HG02642 (cell line): ENCODE results near the gene PIK3C2B.

Source experiments
- ATAC-seq: cut with Tn5 transposase; IDR thresholded peaks from one replicate; pipeline ENCODE4 v1.9.1; 2021; ENCODE audit warnings: mild to moderate bottlenecking; ENCODE audit not compliant: unreplicated experiment, poor library complexity

The PIK3C2B gene

DNA sequence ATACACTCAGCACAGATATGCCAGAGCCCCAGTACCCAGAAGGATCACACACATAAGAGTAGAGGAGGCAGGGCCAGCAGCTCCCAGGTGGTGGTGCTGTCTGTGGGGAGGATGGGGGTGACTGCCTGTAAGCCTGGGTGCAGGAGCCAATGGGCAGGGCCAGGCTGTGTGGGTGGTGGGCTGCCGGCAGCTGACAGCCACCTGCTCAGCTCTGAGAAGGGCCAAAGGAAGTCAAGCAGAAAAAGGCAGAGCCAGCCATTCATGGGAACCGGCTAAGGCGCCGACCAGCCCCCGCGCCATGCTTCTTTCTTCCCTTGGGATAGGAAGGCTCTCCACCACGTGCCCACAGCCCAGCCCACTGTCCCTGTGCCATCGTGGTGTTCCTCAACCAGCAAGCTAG lies 14.1 kb downstream of the PIK3C2B start:
- ATAC-seq, result peak; percentile 72

DNA sequence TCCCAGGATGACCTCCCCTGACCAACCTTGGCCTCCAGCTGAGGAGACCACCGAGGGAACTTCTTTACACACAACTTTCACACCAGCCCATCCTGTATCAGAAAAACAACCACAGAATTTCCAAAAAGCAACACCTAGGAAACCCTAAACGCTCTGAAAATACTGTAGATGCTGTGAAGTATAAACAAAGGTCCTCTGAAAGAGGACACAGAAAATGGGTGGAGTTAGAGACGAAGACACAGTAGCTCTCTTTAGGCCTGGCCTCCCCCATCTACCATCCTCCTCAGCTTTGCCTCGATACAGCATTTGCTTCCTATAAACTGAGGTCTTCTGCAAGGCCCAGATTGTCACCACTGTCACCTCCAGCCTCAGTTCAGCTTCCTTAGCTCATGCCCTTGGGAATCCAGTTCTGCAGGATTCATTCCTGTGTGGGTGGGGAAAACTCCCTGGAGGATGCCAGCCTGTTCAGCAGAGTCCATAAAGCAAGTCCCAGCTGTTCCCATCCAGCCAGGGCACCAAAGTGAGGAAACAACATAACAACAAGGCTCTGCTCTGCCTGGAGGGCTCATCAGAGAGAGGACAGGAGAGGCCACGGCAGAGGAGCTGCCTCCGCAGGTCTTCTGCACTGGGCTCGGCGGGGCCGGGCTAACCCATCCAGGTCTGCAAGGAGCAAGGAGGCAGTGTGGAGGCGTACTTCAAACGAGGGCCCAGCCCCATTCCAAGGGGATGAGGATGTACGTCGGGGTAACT lies 15.0 kb downstream of the PIK3C2B start:
- no peak for ATAC-seq

DNA sequence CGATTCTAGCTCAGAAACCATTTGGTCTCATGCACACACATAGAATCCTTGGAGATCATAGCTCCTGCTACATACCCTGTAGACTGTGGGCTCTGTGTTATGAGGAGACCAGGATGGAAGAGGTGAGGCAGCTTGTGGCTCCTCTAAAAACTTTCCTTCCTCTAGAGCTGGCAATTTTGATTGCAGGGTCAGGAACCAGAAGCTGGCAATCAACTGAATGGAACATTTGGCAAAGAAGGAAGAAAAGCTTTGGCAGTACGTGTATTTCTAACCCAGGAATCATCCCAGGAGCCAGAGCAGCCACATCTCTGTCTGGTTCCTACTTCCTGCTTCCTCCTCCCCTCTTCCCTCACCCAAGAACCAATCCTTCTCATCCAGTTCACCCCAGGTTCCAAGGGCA lies 15.7 kb downstream of the PIK3C2B start:
- ATAC-seq, result no peak

DNA sequence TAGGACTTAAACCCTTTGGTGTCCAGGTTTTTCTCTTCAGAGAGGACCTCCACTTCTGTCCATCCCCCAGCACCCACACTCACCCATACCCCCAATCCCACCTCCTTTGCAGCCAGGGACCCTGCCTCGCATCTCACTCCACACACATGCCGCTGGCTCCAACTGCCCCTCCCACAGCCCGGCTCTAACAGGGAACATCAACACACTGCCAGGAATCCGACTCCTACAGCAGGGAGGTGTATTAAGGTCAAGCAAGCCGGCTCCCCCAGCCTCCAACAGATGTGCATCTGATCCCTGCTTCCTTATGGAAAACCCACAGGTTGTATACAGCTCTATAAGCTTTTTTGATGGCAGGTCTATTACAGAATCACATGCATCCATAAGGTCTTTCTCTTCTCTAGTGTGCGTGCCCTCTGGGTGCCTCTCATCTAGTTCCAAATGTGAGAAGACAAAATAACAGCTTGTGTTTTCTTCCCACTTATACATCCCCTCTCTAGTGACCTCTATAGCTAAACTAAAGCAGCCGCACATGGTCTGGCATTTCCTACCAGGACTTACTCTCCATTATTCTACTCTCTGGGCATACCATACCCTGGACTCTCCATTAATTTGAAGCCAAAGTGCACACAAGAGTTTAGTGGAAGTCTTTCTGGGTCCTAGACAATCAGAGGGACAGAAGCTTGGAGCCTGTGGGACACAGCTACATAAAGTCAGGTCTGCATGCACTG lies 16.3 kb downstream of the PIK3C2B start:
- no peak for ATAC-seq

DNA sequence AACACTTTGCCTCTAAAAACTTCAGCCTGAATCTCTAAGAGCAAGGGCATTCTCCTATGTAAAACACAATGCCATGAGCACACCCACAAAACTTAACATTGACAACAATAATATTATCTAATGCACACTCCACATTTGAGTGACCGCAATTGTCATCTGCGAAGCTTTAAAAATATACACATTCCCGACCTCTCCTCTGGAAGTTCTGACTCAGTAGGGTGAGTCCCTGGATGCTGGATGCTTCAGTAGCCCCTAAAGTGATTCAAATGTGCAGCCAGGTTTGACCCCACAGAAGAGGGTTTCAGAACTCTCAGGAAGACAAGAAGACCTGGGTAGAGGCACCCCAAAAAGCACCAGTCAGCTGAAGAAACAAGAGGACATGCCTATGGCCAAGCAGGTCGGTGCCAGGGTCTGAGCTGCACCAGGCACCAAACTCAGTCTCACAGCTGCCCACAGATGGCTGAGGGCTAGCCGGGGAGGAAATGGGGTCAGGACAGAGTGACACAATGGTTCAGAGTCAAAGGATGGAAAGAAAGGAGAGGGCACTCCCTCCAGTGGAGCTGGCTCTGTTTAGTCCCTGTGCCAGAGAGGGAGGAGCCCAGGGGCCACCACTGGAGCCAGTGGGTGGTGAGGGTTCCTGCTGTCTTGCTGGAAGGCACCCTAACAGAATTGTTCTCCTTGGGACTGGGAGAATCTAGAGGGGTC lies 17.4 kb downstream of the PIK3C2B start:
- no peak for ATAC-seq

DNA sequence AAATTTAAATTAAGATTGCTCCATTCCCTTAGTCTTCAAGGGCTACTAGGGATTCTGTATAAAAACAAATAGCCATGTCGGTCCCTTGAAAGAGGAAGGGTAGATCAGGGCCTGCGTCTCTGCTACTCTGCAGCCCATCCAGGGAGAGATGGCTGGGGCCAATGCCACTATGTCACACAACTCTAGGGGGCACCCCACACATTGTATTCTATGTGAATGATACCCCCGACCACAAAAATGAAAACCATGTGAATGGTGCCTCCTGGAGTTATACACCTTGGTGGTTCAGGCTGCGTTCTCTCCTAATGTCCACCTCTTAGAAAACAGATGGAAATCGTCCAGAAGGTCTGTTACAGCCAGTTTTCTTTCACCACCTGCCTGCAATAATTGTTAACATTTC lies 18.0 kb downstream of the PIK3C2B start:
- ATAC-seq, result no peak

DNA sequence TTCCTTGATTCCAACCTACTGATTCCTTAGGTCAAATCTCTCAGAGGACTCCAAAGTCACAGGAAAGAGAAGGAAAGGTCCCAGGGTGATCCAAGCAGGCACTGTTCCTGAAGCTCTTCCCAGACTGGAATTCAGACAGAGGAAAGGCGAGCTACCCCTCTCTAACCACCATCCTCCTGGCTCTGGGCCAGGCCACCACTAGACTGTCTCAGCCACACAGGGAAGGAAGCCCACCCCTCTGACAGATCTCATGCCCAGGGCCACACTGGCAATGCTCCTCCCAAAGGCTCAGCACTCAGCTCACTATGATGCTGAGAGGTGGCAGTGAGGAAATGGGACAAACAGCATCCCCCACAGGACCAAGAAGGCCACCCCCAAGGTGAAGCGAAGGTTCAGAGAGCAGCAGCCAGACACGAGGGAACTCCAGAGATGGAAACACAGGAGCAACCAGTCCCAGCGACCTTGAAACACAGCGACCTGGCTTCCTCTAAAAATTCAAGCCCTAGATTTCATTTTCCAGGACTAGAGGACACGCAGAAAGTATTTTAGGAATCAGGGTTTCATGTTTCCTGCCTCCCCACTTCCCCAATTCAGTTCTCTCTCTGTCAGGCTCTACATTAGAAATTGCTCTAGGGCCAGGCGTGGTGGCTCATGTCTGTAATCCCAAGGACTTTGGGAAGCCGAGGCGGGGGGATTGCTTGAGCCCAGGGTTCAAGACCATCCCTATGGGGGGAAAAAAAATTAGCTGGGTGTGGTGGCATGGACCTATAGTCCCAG lies 18.8 kb downstream of the PIK3C2B start:
- no peak for ATAC-seq

DNA sequence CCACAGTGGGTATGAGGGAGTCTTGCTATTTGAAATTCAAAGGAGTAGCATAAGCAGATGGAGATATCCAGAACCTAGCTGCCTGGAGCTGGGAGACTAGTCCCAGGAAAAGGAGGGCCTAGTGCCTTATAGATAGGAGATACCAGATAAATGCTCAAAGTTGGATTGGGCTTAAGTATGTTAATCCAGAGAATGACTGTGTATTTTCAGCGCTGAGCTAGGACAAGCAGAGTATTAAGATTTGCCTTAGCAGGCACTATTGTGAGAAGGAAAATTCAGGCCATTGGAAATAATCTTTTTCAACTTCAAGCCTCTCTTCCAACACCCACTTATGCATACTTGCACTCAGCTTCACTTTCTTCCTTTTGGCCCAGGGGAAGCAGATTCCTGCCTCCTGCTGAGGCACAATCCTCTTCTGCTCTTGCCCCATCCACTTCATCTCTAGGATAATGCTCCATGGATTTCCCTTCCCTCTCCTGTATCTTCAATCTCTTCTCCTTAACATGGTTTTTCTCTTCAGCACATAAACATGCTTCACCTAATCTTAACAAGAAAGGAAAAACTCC lies 21.1 kb downstream of the PIK3C2B start:
- no peak for ATAC-seq

DNA sequence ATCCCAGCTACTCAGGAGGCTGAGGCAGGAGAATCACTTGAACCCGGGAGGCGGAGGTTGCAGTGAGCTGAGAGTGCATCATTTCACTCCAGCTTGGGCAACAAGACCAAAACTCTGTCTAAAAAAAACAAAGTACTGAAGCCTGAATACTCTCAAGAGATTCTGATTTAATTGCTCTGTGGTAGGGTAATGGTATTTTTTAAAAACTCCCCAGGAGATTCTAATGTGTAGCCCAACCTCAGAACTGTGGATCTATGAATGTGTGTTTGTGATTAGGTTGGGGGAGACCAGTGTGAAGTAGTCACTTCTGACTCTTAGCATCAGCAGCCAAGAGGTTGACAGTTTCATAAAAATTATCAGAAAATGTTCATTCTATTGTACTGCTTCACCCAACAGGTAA lies 21.9 kb downstream of the PIK3C2B start:
- ATAC-seq, result no peak

DNA sequence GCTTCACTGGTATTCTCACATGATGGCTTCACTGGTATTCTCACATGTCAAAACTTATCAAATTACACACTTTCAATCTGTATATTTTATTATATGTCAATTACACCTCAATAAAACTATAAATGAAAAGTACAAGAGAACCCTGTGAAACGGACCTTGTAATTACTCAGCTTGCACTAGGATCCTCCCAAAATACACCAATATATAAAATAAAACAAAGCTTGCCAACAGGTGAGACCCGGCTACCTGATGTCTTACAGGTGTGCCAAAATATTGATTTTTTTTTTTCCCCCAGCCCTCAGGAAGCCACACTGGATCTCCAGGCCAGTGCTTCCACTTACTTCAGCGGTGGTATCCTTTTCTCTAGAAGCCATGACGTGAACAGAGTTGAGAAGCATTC lies 22.9 kb downstream of the PIK3C2B start:
- ATAC-seq, result no peak

DNA sequence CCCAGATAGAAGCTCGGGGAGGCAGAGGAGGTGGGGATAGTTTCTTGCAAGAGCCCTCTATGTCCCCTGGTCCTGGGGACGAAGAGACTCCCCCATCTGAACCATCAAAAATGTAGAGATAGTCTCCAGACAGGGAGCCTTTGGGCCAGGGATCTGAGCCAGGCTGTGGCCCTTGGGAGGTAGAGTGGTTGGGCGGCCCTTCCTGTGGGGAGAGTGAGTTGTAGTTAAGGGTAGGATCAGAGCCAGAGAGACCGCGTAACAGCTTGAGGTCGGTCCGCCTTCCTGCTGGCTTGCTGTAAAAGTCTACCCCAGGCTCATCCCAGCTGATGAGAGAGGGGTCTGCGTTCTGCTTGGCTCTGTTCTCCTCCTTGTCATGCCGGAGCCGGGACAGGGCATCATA lies 25.3 kb downstream of the PIK3C2B start:
- ATAC-seq, result no peak

DNA sequence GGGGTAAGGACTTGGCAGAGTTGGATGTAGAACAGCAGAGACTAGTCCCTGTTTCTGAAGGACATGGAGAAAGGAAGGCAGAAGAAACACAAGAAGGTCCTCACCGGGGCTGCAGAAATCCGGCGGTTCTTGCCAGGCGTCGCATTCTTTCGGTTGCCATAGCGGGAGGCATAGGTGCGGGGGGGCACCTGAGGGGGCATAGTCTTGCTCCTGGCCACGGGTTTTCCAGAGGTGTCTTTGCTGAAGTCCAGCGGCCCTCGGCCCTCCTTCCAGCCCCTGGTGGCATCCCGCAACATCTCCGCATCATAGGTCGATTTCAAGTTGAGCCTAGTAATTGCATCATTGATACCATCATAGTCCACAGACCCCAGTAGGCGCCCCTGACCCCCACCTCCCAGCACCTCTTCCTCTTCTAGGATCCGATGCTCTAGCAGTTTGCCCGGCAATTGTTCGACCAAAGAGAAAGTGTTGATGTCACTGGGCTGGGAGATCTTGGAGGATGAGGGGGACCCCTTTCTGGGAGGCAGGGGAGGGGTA lies 25.8 kb downstream of the PIK3C2B start:
- ATAC-seq, result no peak

DNA sequence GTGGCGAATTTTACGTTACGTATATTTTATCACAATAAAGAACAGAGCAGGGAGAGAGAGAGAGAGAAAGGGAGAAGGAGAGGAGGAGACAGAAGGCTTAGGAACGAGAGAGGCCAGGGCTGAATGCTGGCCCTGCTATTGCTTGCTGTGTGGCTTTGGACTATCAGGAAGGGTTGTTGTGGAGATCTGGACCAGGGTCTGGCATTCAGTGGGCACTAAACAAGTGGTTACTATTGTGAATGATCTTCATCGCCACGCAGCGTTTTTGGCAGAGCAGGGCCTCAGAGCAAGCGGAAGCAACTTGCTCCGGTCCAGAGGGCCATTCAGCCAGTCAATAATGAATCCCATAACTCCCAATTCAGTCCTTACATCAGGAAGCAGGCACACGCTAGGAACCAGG lies 26.4 kb downstream of the PIK3C2B start:
- no peak for ATAC-seq

DNA sequence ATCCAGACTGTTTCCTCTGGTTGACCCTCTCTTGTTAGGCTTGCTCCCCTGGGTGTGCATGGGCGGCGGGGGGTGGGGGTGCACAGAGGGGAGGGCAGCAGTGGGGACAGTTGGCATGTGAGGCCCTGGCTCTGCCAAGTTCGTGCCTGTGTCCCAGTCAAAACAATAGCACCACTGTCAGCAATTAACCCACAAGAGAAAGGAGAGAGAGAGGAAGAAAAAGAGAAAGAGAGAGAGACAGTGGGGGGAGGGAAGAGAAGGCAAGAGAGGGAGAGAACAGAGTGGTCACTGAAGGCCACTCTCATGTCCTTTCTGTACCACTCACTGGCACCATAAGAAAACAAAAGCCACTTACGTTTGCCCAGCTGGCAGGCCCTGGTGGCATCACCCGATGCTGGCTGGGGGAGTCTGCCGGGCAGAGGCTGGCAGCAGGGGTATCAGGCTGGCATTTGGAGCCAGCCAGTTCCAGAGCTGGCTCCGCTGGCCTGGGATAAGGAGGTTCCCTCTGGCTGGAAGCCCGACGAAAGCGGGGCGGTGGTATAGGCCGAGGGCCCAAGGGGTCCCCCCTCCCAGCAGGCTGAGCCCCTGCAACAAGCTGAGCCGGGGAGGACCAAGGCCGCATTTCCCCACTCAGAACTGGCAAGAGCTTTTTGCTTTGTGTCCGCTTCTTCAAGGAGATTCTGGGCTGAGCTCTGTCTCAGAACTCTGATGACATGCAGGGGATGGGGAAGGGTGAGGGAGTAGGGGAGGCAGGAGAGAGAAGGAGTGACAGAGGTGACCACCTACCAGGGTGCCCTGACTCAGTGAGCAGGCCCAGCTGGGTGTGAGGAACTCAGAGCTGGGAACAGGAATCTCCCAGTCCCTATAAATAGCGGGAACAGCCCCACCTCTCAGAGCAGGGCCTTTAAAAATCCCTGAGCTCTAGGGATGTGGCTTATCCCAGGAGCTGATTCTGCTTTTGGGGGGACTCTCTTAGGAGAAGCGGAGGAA lies 27.9 kb downstream of the PIK3C2B start:
- no peak for ATAC-seq

DNA sequence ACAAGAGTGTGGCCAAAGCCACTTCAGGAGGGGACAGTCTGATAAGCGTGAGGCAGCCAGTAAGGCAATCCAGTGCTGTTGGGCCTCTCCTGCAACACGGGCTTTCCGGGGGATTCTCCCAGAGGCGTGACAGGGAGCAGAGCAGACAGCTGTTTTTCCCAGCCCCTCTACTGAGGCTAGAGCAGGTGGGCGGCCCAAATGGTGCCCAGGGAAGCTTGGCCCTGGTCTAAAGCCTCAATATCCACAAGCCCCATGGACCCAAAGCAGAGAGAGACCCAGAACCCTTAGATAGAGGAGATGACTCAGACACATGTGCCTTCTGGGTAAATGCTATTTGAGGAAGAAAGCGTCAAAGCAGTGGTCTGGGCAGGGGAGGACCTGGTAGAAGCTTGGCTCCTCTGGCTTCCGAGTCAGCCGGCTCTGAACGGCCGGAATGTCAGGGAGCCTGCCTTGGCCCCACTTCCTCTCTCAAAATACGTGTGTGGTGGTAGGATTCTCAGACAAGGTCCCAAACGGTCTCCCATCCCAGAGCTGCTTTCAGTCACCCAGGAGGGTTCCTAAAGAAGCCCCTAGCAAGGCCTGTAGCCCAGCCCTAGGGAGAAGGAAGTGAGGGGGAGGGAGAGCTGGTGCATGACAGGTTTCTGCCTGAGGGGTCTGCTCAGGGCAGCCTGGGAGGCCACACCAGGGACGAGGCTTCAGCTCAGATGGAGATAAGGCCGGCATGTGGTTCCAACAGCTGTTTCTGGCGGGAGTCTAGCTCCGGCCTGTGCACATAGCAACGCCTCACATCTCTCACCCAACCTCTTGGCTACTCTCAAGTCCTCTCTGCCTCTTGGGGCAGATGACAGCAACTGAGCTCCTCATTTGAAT lies 28.8 kb downstream of the PIK3C2B start:
- peak; percentile 71 for ATAC-seq

DNA sequence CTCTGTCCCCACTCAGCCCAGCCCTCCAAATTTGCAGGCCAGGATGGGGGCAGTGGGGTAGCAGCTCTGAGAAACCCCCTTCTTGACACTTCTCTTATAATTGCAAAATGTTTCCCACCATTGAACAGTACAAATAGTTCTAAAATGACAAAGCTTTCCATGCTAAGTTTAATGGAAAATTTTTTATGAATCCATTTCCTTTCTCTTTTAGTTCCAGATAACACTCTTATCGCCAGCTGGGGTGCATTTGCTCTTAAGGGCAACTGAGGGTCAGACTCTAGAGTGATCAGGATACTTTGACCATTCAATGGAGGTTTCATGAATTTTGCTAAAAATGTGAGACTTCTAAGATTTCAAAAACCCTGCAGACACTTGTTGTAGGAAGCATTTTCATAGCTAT lies 29.9 kb downstream of the PIK3C2B start:
- ATAC-seq, result no peak

DNA sequence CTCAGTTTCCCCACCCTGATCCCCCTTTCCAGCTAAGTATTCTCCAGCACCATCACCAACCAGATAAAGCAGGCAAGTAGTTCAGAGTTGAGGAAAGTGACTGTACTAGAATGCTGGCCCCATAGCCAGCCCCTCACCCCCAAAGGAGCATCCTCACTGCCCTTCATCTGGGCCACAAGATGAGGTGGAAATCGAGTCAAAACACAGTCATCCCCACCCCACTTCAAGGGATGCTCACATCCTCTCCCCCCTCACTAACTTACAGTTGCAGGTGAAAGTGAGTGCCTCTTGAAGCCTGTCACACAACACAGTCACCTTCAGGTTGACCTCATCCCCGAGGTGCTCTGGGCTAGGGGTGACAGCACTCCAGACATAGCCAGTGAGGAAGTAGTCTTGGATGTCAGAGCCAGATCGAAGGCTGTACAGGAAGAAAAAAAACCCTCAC lies 30.4 kb downstream of the PIK3C2B start:
- ATAC-seq, result no peak
